HG02885 (cell line): ENCODE measurements around the gene NPPC.
"Not testable (repeated sequence)": the region's sequence is repeated elsewhere in the genome, so short reads cannot be mapped to it uniquely, and the experiment has no call there.

Experiments used
- ATAC-seq: cut with Tn5 transposase; IDR thresholded peaks from one replicate; pipeline ENCODE4 v1.9.1; 2021; ENCODE audit warnings: mild to moderate bottlenecking; ENCODE audit not compliant: unreplicated experiment, poor library complexity

The NPPC gene

GRCh38 chr2:231894566-231895380 lies 31.4 kb downstream of the NPPC start:
- no peak for ATAC-seq

GRCh38 chr2:231891514-231891905 lies 34.7 kb downstream of the NPPC start:
- no peak for ATAC-seq

GRCh38 chr2:231890896-231891513 lies 35.2 kb downstream of the NPPC start:
- no peak for ATAC-seq

- ATAC-seq = no peak
These were observed 38.4 kb downstream of the NPPC start for GRCh38 chr2:231887756-231888155.

GRCh38 chr2:231886071-231886681 lies 40.0 kb downstream of the NPPC start:
- no peak for ATAC-seq

GRCh38 chr2:231884438-231885140 lies 41.6 kb downstream of the NPPC start:
- ATAC-seq = no peak

GRCh38 chr2:231883468-231883881 lies 42.7 kb downstream of the NPPC start:
- no peak for ATAC-seq

- no peak for ATAC-seq
These were observed 43.5 kb downstream of the NPPC start for GRCh38 chr2:231882646-231883045.

- ATAC-seq = not testable (repeated sequence)
These were observed 45.8 kb downstream of the NPPC start for GRCh38 chr2:231880371-231880770.

GRCh38 chr2:231879216-231879615 lies 47.0 kb downstream of the NPPC start:
- no peak for ATAC-seq

GRCh38 chr2:231877533-231878456 lies 48.4 kb downstream of the NPPC start:
- ATAC-seq = no peak

- ATAC-seq = no peak
These were observed 51.3 kb downstream of the NPPC start for GRCh38 chr2:231874944-231875343.
